Measurements from ENCODE around the gene RUNX1.

GRCh38 chr21:34923626-34924025, 125.5 kb downstream of the RUNX1 start:
- TF ChIP-seq POLR2AphosphoS5 (IDR thresholded peaks at IDR 0.05; ENCODE audit: low read depth, low read length) (no peak), POLR2A (IDR thresholded peaks at IDR 0.05; ENCODE audit: low read depth, low read length) (no peak), TAF1 (IDR thresholded peaks at IDR 0.05; ENCODE audit: borderline replicate concordance, low read depth, low read length) (no peak)
